Measurements from ENCODE around the gene FOXP1.
"Not testable (repeated sequence)": the region's sequence is repeated elsewhere in the genome, so short reads cannot be mapped to it uniquely, and the experiment has no call there.

FOXP1 gene

GRCh38 chr3:71532639-71533395 lies 50.7 kb downstream of the FOXP1 start:
- no peak overlapping the region for H3K27ac ChIP-seq

GRCh38 chr3:71530903-71531530 lies 52.5 kb downstream of the FOXP1 start:
- no peak for TF ChIP-seq CTCF (IDR thresholded peaks at IDR 0.05; ENCODE audit: low read depth, low read length)
- no peak overlapping the region for H3K27ac ChIP-seq
- H3K4me3 ChIP-seq (ENCODE audit: low read depth, low read length), result no peak overlapping the region
- H3K27me3 ChIP-seq (ENCODE audit: insufficient read depth, low read depth, severe bottlenecking), result no peaks in the 10 kb centered on the region
- no peaks in the 10 kb centered on the region for H3K36me3 ChIP-seq
- no peaks in the 10 kb centered on the region for H3K9me3 ChIP-seq (ENCODE audit: severe bottlenecking)
- peak; percentile 40 for DNase-seq

More at GRCh38 chr3:71532639-71533395, 50.7 kb downstream of the FOXP1 start:
- TF ChIP-seq CTCF (IDR thresholded peaks at IDR 0.05; ENCODE audit: low read depth, low read length), result no peak
- H3K9me3 ChIP-seq (ENCODE audit: severe bottlenecking), result no peaks in the 10 kb centered on the region
- H3K27me3 ChIP-seq (ENCODE audit: insufficient read depth, low read depth, severe bottlenecking), result no peaks in the 10 kb centered on the region
- DNase-seq, result no peak
- no peak overlapping the region for H3K4me3 ChIP-seq (ENCODE audit: low read depth, low read length)
- no peaks in the 10 kb centered on the region for H3K36me3 ChIP-seq

- TF ChIP-seq CTCF (IDR thresholded peaks at IDR 0.05; ENCODE audit: low read depth, low read length), result no peak
- Histone ChIP-seq H3K4me3 (ENCODE audit: low read depth, low read length) (no peak overlapping the region), H3K27me3 (ENCODE audit: insufficient read depth, low read depth, severe bottlenecking) (no peaks in the 10 kb centered on the region), H3K9me3 (ENCODE audit: severe bottlenecking) (no peaks in the 10 kb centered on the region), H3K36me3 (no peaks in the 10 kb centered on the region), H3K27ac (no peak overlapping the region)
- no peak for DNase-seq
These were observed 54.7 kb downstream of the FOXP1 start for GRCh38 chr3:71528816-71529215.

- not testable (repeated sequence) for H3K27ac ChIP-seq; H3K4me3 ChIP-seq (ENCODE audit: low read depth, low read length)
These were observed 57.1 kb downstream of the FOXP1 start for GRCh38 chr3:71526448-71526847.

GRCh38 chr3:71525391-71525790 lies 58.1 kb downstream of the FOXP1 start:
- Histone ChIP-seq H3K27ac (no peak overlapping the region), H3K36me3 (no peaks in the 10 kb centered on the region), H3K27me3 (ENCODE audit: insufficient read depth, low read depth, severe bottlenecking) (no peaks in the 10 kb centered on the region), H3K9me3 (ENCODE audit: severe bottlenecking) (no peaks in the 10 kb centered on the region), H3K4me3 (ENCODE audit: low read depth, low read length) (no peak overlapping the region)
- no peak for DNase-seq
- no peak for TF ChIP-seq CTCF (IDR thresholded peaks at IDR 0.05; ENCODE audit: low read depth, low read length)

More at GRCh38 chr3:71526448-71526847, 57.1 kb downstream of the FOXP1 start:
- H3K9me3 ChIP-seq (ENCODE audit: severe bottlenecking); H3K27me3 ChIP-seq (ENCODE audit: insufficient read depth, low read depth, severe bottlenecking); DNase-seq; H3K36me3 ChIP-seq: not testable (repeated sequence)

- H3K27me3 ChIP-seq (ENCODE audit: insufficient read depth, low read depth, severe bottlenecking), result no peaks in the 10 kb centered on the region
- no peak for TF ChIP-seq CTCF (IDR thresholded peaks at IDR 0.05; ENCODE audit: low read depth, low read length)
- peak; percentile 18 for DNase-seq
- H3K36me3 ChIP-seq, result no peaks in the 10 kb centered on the region
- no peak overlapping the region for H3K4me3 ChIP-seq (ENCODE audit: low read depth, low read length)
- no peaks in the 10 kb centered on the region for H3K9me3 ChIP-seq (ENCODE audit: severe bottlenecking)
- H3K27ac ChIP-seq, result no peak overlapping the region
These were observed 58.9 kb downstream of the FOXP1 start for GRCh38 chr3:71524672-71525071.

Data from WERI-Rb-1 (cell line).